MG63 (cell line): ENCODE data around the gene PTCHD1. TPM values are rescaled to one million over a fixed set of nuclear protein-coding genes. Genes with fewer than 3 reads are reported as not detected.

Source experiments
- DNase-seq: peaks from one replicate; pipeline ENCODE4 v3.0.0-alpha.2; 2020
- H3K27me3 ChIP-seq: fragments of 250-450 bp; sonication (Bioruptor Pico); 2 replicates; pipeline ENCODE4 v1.5.1; 2020; ENCODE audit warnings: mild to moderate bottlenecking, moderate library complexity
- H3K36me3 ChIP-seq: fragments of 250-450 bp; sonication (Bioruptor Pico); 2 replicates; pipeline ENCODE4 v1.5.1; 2020; ENCODE audit warnings: mild to moderate bottlenecking, moderate library complexity
- H3K4me3 ChIP-seq: fragments of 250-450 bp; sonication (Bioruptor Pico); 2 replicates; pipeline ENCODE4 v1.5.1; 2020; ENCODE audit warnings: mild to moderate bottlenecking, moderate library complexity
- H3K9me3 ChIP-seq: fragments of 250-450 bp; sonication (Bioruptor Pico); 2 replicates; pipeline ENCODE4 v1.5.1; 2020; ENCODE audit warnings: mild to moderate bottlenecking, moderate library complexity
- total RNA-seq: library from RNA; depleted of rRNA; stranded (reverse); fragments of >200 nt; shearing (Covaris generic); gene quantifications from 2 replicates; pipeline ENCODE4 v1.2.3, GENCODE V29; 2014; ENCODE audit warnings: low replicate concordance; rRNA removed

The PTCHD1 gene
- total RNA-seq: 0.12 TPM in 1 of 2 replicates, not detected in the other

DNA sequence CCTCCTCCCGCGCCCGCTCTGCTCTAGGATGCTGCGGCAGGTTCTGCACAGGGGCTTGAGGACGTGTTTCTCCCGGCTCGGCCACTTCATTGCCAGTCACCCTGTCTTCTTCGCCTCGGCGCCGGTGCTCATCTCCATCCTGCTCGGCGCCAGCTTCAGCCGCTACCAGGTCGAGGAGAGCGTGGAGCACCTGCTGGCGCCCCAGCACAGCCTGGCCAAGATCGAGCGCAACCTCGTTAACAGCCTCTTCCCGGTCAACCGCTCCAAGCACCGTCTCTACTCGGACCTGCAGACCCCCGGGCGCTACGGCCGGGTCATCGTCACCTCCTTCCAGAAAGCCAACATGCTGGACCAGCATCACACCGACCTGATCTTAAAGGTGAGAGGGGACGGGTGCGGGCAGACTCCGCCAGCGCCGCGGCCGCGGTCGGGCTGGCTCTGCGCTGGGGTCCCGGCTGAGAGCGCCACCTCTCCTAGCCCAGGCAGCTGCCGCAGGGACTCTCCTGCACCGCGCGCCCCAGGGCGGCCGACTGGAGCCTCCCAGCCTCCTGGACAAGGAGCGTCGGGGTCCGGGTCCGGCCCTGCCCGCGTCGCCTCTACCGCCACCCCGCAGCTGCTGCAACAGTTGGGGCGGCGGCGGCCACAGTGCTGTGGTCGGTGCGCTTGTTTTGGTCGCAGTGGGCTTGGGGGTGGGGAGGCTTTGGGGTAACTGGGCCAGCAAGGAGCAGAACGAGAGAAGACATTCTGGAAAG lies at the start of gene PTCHD1:
TSS of gene PTCHD1 (plus strand) at position 2 of the 752 bp plus-strand sequence. CDS start at position 29, 27 bp downstream.
- Histone ChIP-seq H3K9me3 (no peaks in the 10 kb centered on the region), H3K36me3 (no peaks in the 10 kb centered on the region), H3K4me3 (peak within 1 kb of the TSS; percentile 38), H3K27me3 (peaks cover 32% of the 10 kb centered on the region)
- no peak for DNase-seq

DNA sequence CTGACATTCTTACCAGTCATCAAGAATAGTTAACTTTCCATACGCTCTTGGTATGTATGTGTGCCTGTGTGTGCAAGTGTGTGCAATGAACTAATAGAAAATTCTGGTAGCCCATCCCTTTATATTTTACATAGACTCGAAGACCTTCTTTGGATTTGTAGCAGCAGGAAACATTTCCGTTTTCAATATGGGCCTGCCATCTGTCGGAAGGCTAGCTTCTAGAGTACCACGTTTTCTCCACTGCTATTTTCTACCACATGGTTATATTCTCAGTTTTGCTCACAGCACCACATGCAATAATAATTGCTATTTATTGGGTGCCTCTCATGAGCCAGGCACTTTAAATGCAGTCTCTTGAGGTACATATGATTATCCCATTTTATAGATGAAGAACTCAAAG lies 47.9 kb upstream of the PTCHD1 start:
- no peak overlapping the region for H3K4me3 ChIP-seq
- H3K9me3 ChIP-seq: no peaks in the 10 kb centered on the region
- DNase-seq: no peak
- H3K27me3 ChIP-seq: no peaks in the 10 kb centered on the region
- no peaks in the 10 kb centered on the region for H3K36me3 ChIP-seq

DNA sequence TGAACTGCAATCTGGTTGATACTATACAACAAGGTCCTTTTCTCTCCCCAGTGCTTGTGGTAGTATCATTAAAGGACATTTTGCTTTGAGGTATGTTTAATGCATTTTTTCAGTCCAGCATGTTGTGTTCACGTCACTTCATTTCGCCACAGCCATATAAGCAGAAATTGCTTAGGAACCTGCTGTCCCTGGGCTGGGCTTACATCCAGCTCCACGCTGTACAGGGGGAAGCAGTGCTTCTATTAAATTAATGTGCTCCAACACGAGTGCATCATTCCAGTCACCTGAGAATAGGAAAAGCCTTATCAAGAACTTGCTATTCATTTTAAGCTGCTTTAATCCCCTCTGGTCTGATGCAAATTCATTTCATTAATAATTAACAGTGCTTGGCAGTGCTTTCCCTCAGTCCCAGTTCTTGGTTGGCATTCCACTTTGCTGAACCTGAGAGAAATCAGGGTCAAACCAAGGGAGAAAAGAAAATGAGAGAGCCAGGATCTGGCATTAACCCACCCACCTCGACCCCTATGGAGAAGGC lies 47.4 kb upstream of the PTCHD1 start:
- no peaks in the 10 kb centered on the region for H3K9me3 ChIP-seq
- no peak for DNase-seq
- no peaks in the 10 kb centered on the region for H3K27me3 ChIP-seq
- H3K4me3 ChIP-seq: no peak overlapping the region
- no peaks in the 10 kb centered on the region for H3K36me3 ChIP-seq

DNA sequence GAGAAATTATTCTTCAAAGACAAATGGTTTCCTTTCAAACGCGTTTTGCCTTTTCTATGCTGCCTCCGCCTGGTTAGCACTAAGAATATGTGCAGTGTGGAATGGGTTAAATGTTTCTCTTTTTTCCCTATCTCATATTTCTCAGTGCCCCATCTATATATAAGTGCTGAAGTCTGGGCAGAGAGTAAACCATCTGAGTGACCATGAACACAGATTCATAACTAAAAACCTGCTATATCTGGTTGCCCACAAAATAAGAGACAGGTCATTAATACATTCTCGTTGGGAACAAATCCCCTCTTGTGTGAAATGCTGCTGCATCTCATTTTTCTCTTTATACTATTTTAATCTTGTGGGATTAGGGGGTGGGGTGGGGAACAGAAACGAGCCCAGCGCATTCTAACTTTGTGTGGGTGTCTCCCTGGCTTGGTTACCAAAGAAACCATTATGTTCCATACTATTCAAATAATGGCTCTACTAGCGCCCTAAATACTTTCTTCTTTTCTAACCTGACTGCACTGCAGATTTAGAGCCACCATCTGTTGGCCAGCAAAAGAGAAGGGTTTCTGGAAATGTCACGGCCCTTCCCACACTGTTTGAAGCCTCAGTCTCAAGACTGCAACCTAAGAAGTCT lies 42.2 kb upstream of the PTCHD1 start:
- no peaks in the 10 kb centered on the region for H3K27me3 ChIP-seq
- peak overlapping the region; percentile 5 for H3K4me3 ChIP-seq
- H3K9me3 ChIP-seq: no peaks in the 10 kb centered on the region
- DNase-seq: no peak
- H3K36me3 ChIP-seq: no peaks in the 10 kb centered on the region

DNA sequence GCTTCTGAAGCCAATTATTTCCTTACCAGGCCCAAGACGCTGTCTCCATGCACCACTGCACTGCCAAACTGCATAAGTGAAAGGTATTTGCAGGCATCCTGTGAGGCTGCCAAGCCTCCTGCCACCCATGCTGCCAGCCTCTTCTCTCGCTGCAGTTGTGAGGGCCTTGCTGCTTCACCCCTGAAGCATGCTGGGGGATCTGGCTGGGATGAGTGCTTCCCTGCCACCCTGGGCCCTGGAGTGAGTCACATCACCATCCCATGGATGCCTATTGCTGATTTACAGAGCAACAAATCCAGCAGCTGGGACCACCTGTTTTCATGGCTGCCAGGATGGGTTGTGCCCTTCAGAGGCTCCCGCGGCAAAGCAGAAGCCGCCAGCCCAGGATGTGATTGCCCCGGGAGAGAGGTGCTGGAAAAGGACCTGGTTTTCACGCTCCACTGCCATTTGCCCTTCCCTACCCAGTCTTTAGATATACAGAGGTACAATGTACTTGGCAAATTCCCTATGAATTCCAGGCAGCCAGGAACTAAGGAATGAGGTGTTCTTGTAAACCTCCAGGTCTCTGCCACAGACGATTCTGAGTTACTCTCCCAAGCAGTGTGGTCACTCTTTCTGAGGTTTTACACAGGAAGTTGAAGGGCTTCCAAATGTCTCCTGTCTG lies 41.5 kb upstream of the PTCHD1 start:
- H3K36me3 ChIP-seq: no peaks in the 10 kb centered on the region
- DNase-seq: peak; percentile 97
- H3K9me3 ChIP-seq: no peaks in the 10 kb centered on the region
- no peaks in the 10 kb centered on the region for H3K27me3 ChIP-seq
- no peak overlapping the region; the same call in 1 of the 2 replicates for H3K4me3 ChIP-seq

DNA sequence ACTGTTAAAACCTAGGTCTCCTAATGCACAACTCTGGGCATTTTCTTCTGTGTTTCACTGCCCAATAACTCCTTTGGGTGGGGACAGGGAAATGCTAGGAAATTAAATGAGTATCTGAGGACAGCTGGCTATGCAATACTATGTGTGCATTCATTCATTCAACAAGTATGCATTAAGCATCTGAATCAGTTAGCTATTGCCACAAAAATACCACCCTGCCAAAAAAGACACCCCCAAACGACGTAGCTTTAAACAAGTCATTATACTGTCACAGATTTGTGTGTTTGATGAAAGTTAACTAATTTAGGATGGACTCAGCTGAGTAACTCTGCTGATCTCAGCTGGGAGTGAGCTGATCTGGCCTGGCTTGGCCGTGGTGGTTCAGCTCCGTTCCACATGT lies 29.8 kb upstream of the PTCHD1 start:
- Histone ChIP-seq H3K36me3 (no peaks in the 10 kb centered on the region), H3K27me3 (no peaks in the 10 kb centered on the region), H3K9me3 (no peaks in the 10 kb centered on the region), H3K4me3 (no peak overlapping the region)
- DNase-seq: no peak

DNA sequence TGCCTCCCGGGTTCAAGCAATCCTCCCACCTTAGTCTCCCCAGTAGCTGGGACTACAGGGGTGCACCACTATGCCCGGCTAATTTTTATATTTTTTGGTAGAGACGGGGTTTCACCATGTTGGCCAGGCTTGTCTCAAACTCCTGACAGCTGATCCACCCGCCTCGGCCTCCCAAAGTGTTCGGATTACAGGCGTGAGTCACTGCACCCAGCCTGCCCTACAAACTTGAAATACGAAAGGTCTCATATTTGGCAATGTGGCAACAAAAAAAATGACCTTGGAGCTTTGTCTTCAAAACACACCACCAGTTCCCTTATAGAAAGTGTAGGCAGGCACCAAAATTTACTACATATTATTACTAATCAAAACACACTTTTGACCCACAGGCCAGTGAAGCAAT lies 22.9 kb upstream of the PTCHD1 start:
- Histone ChIP-seq H3K27me3 (no peaks in the 10 kb centered on the region), H3K36me3 (no peaks in the 10 kb centered on the region), H3K9me3 (no peaks in the 10 kb centered on the region), H3K4me3 (no peak overlapping the region)
- no peak for DNase-seq

DNA sequence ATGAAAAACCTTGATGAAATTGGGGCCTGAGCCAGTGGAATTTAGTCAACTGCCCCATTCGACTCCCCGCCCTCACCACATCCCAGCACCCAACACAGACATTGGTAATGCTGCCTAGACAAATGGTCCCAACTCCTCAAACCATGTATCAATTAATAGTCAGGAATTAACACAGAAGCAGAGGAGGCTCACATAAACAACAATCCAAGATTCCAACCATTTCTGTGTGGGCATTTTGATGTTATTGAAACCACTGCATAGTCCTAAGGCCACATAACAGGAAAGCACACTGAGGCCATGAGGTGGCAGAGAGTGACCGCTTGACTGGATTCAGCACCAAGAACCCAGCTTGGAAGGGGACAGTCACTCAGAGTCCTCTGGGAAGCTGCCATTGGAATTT lies 22.5 kb upstream of the PTCHD1 start:
- no peaks in the 10 kb centered on the region for H3K36me3 ChIP-seq
- H3K9me3 ChIP-seq: no peaks in the 10 kb centered on the region
- no peak for DNase-seq
- no peak overlapping the region for H3K4me3 ChIP-seq
- no peaks in the 10 kb centered on the region for H3K27me3 ChIP-seq

DNA sequence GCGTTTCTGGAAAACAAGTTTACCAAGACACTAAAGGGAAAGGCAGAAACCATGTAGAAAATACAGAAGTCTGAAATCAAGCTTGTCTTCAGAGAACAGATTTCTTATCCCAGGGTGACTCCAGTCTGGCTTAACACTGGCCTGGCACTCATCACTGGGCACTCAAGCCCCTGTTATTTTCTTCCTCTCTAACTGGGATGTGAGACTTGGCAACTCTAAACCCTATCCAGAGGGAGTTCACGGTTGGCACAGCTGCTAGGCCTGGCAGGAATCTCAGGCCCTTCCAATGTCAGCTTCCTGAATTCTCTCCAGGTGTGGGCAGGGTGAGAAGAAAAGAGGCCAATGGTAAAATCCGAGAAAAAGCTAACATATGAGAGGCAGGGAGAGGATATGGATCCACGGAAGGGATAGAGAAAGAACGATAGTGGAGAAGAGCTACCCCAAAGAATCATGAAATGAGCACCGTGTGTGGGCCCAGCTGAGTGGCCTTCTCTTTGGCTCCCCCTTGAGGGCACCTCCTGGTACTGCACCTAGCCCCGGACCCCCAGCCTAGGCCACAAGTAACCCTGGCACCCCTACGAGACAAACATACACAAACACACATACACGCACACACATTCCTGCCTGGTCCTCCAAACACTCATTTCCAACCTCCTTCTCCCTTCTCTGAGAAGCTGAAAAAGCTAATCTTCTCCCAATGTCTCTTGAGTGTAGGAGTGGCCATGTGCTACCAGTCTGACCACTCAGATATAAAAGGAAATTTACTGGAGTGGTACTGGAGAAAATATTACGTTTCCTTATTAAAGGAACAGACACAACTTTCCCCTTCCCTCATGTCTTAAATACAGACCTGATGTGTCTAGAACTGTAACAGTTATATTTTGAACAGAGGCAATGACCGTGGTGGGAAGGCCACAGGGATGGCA lies 16.6 kb upstream of the PTCHD1 start:
- Histone ChIP-seq H3K9me3 (no peaks in the 10 kb centered on the region), H3K36me3 (no peaks in the 10 kb centered on the region), H3K4me3 (no peak overlapping the region), H3K27me3 (no peaks in the 10 kb centered on the region)
- DNase-seq: no peak

DNA sequence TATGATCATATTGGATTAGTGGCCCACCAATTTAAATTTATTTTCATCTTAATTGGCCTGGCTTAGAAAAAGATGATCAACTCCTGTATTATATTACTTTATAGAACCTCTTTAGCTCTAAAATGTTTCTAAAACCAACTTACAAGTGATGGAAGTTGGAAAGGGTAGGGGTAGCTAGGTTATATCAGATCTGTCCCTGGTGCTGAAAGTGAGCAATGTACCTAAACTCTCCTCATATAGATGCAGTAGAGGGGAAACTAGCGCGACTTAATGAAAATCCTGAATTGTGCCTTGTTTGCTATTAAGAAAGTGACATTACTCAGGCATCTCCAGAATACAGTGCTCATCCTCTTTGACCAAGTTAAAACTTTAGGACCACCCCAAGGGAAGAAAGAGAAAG lies 7.5 kb upstream of the PTCHD1 start:
- DNase-seq: no peak
- Histone ChIP-seq H3K36me3 (no peaks in the 10 kb centered on the region), H3K9me3 (no peaks in the 10 kb centered on the region), H3K27me3 (peaks cover 4% of the 10 kb centered on the region), H3K4me3 (no peak overlapping the region)

DNA sequence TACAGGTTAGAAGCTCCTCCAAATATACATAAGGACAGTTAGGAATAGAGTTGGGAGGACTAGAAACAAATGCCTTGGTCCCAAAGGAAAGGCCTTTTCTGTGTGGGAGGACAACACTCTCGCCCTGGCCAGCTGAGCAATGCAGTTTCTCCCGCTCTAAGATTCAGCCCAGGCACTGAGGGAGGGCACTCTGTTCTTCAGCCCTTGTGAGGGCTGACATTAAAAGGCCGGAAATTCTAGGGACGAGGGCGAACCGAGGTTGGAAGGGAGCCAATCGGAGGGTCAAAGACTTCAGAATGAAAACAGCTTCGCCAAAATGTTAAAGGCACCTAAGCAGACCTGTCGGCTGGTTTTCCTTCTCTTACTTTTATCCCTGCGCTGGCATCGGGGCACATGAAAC lies 2.9 kb upstream of the PTCHD1 start:
- H3K9me3 ChIP-seq: no peaks in the 10 kb centered on the region
- H3K27me3 ChIP-seq: peaks cover 32% of the 10 kb centered on the region
- no peak overlapping the region for H3K4me3 ChIP-seq
- H3K36me3 ChIP-seq: no peaks in the 10 kb centered on the region
- no peak for DNase-seq

DNA sequence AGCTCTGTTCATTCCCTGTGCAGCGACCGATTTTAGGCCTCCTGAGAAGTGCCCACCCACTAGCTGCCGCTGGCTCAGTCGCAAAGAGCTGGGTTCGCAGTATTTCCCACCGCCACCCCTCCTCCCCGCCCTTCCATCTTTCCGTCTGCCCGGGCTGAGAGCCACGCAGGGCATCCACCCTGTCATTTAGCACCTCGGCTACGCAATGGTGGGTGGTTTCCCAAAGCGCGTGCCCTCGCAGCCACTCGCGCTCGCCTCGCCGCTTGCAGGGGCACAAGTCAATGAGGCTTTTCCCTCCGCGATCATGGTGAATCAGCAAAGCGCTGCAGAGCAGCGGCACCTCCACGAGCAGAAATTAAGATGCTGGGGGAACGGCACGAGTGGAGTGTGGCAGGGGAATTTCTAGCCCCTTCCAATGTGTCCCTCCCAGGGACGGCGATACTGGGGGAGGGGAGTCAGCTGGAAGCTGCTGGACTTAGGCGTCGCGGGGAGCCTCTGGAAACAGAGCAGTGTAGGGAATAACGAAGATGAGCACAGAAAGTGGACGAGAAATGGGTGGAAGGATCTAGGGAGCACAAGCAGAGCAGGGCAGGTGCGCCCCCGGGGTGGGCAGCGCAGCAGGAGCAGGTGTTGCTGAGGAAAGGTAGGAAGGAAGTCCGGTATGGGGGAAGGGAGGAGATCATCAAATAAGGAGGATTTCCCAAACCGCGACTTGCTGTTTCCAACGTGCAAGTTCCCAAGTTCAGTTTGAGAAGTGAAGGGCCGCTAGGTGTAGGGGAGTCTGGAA lies 2.4 kb upstream of the PTCHD1 start:
- H3K4me3 ChIP-seq: 0 out of 2 replicates have a peak overlapping the region, but pooled peaks have one; percentile 6
- H3K9me3 ChIP-seq: no peaks in the 10 kb centered on the region
- H3K36me3 ChIP-seq: no peaks in the 10 kb centered on the region
- no peak for DNase-seq
- peaks cover 32% of the 10 kb centered on the region for H3K27me3 ChIP-seq

DNA sequence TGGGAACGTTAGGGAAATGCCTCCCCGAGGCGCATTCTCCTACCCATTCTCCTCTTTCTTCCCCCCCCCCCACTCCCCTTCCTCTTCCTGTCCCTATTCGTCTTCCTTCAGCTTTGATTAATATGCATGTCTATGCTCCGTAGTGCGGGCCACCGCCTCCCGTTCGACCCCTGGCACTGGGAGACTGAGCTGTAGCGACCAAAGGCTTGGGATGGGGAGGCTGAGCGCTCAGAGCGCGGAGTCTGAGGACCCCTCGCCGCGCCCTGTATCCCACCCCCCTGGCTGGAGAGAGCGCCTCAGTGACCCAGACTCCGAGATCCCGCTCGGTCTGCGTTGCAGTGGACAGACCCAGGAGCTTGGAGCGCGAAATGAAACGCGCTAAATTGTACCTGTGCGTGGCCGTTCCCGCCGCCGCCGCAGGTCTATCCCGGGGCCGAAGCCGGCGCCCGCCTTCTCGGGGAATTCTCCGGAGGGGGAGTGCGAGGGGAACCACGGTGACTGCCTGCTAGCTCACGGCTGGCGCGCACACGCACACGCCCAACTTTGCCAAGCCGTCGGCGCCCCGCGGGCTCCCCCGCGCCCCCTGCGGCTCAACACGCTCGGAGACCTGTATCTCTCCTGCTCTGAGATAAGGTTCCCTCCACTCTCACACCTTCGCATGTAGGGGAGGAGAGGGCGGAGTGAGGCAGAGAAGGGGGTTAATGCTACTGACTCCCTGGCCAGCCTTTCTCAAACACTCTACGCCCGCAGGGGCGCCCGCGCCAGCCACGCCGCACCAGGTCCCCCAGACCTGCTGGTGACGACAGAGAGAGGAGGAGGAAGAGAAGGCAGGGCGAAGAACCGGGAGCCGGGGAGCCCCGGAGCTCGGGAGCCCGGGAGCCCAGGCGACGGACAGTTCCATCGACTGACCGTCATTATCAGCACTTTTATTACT lies 1.5 kb upstream of the PTCHD1 start:
- peak overlapping the region; percentile 38 for H3K4me3 ChIP-seq
- H3K36me3 ChIP-seq: no peaks in the 10 kb centered on the region
- H3K9me3 ChIP-seq: no peaks in the 10 kb centered on the region
- DNase-seq: no peak
- peaks cover 32% of the 10 kb centered on the region for H3K27me3 ChIP-seq

DNA sequence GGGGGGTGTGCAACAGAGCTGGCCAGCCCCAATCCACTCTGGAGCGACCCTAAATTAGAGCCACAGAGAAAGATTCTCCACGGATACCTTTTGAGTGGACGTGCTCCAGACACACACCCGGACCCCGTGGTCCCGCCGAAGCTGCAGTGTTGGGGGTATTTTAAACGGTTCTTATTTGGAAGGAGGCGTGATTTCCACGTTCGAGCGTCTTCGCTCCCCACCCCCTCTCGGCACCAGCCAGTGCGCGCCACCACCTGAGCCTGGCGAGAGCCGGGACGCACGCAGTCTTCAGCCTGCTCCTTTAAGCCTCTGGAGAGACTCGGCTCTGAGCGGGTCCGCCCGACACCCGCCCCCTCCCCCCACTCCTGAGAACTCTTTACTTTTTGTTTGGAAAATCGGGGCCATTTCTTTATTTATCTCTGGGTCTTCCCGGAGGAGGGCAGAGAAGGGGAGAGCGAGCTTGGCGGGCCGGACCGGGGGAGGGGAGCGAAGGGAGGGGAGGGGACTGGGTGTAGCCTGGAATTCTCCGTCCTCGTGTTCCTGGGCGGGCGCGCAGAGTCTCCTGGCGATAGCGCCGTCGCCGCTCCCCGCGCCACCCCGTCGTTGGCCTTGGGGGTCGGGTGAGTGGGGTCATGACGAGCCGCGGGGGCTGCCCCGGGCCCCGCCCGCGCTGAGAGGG lies 668 bp upstream of the PTCHD1 start:
- Histone ChIP-seq H3K9me3 (no peaks in the 10 kb centered on the region), H3K27me3 (peaks cover 32% of the 10 kb centered on the region), H3K36me3 (no peaks in the 10 kb centered on the region), H3K4me3 (peak overlapping the region; percentile 38)
- DNase-seq: no peak
